HG02763 (cell line): ENCODE measurements around the gene GRIK3.

Source experiments
- ATAC-seq: cut with Tn5 transposase; IDR thresholded peaks from one replicate; pipeline ENCODE4 v1.9.1; 2021; ENCODE audit warnings: mild to moderate bottlenecking, moderate library complexity; ENCODE audit not compliant: unreplicated experiment

Gene GRIK3

DNA sequence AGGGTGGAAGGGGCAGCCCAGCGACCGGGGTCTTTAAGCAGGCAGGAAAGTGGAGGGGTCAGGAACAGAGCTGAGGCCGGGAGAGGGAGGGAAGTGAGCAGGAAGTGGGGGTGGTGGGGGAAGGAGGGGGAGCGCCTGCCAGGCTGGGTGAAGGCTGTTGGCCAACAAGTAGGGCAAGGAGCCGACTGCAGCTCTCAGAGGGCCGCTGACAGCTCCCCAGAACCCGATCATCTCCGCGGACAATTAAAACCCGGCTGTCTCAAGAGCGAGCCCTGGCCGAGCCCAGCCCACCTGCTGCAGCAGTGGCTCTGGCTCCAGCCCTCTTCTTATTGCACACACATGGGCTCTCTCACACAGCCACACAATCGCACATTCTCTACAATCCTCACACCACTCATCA lies 51.6 kb downstream of the GRIK3 start:
- ATAC-seq = no peak

DNA sequence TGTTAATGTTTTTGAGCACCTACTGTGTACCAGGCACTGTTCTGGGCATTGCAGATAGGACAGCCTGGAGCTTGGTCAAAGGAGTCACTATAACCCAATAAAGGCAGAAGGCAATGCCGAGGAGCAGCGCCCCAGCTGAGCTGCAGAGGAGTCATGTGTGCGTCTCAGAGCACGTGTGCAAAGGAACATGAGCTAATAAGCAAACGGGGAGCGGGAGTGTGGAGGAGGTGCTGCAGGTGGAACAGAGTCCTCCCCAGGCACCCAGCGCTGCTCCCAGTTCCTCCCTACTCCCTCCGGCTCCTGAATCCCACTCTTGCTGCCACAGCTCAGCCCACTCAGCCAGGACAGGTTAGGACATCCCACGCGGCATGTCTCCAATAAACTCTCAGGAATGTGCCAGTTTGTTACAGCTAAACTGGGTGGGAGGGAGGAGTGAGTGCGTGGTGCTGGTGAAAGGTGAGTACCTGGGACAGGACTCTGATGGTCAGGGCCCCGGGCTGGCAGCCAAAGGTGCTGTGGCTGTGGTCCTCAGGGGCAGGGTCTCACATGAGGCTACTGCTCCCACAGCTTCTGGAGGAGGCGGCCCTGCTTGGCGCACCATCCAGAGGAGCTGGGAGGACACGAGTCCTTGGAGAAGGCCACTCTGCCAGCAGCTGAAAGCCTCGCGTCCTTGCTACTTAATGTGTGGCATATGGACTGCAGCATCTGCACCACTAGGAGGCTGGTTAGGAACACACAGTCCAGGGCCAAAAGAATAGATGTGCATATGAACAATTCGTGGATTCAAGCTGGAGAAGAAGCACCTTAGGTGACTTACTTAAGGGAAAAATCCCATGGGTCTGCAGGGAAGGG lies 52.3 kb downstream of the GRIK3 start:
- no peak for ATAC-seq

GRCh38 chr1:36981126-36981525 lies 53.2 kb downstream of the GRIK3 start:
- no peak for ATAC-seq

- ATAC-seq = no peak
Measured at GRCh38 chr1:36977731-36978406, 56.4 kb downstream of the GRIK3 start.

GRCh38 chr1:36975642-36976041 lies 58.7 kb downstream of the GRIK3 start:
- no peak for ATAC-seq

DNA sequence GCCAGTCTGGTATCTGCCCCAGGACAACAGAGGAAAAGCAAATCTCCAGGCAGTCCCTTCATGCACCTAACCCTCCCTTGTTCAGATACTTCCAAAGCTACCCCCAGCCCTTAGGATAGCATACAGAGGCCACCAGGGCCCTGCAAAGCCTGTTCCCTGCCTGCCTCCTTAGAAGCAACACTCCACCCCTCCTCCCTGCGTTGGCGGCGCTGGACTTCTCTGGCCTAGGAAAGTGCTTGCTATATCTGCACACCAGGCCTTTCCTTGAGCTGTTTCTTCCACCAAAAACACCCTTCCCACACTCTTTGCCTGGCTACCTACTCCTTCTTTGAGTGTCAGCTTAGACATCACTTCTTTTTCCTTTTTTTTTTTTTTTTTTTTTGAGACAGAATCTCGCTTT lies 61.3 kb downstream of the GRIK3 start:
- no peak for ATAC-seq

GRCh38 chr1:36971852-36972618 lies 62.3 kb downstream of the GRIK3 start:
- no peak for ATAC-seq

- ATAC-seq = no peak
Measured at GRCh38 chr1:36968730-36969129, 65.6 kb downstream of the GRIK3 start.

- no peak for ATAC-seq
Measured at GRCh38 chr1:36966242-36966641, 68.1 kb downstream of the GRIK3 start.

DNA sequence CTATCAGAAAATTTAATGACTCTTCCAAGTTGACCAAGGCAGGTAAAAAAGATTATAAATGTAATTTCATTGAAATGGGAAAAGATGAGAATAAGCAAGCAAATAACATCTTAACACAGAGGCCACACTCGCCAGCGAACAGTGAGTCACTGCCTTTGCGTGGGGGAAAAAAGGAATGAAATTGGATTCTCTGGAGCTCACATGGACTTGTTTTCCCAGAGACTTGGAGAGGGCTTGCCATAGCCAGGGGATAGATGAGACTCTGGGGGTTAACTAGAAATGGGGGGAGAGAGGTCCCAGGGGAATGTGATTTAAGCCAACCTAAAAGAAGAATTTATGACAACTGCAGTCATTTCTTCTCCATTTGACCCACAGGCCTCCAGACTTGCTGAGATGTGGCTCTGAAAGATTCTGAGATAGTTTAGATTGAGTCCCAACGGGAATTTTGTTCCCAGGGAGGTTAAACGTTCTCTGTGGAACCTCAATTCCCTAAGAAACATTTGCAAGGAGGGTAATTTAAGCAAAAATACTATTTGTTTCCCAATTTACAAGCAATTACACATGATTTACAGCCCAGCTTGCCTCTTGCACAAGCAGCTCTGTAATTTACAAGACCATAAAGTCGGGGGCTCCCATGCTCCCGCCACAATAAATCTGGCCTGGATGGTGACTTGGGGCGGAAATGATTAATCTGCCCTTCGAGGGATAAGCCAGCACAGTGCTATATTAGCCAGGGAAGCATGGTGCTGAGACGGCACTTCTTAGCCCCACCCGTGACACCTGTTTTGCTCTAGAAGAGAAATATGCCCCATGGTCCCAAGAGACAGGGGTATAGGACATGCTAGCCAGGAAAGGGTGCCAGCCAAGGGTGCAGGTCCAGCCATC lies 68.8 kb downstream of the GRIK3 start:
- ATAC-seq = no peak

GRCh38 chr1:36964830-36965229 lies 69.5 kb downstream of the GRIK3 start:
- no peak for ATAC-seq

DNA sequence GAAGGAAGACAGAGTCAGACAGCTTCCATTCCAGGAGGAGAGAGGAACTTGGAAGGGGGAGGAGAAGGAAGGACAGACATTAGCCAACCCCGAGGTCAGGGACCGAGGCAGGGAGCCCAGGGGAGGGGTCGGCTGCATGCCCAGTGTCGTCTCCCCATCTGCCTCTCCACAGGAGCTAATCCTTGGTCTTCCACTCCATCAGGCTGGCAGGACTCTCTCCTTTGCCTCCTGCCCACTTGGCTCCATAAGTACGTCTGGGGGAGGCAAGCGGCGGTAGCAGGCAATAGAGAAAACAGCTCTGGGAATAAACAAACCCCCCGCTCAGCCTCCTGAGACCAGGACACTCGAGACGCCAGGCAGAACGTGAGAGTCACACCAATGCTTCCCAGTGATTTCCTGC lies 71.3 kb downstream of the GRIK3 start:
- ATAC-seq = no peak

DNA sequence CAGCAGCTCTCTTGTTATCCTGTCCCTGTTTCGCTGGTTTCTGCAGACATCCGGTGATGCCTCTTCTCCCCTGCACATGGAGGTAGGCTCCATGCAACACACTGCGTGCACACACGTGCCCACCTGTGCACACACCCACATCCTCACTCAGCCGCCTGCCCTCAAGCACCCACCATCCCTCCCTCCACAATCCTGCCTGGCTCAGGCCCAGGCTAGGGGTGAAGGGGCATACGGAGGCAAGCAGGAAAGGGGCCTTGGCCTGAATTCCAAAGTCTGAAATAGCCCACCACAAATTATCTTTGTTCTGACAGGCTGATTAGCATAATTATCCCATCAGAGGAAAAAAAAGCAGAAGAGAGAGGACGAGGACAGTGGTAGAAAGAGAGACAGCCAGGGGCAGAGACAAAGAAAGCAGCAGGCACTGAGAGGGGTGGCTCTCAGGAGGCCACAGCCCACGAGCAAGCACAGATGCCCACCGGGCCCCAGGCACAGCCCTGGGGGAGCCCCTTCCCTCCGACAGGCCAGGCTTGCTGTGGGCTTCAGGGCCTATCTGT lies 73.2 kb downstream of the GRIK3 start:
- ATAC-seq = no peak

GRCh38 chr1:36956570-36956969 lies 77.7 kb downstream of the GRIK3 start:
- no peak for ATAC-seq

DNA sequence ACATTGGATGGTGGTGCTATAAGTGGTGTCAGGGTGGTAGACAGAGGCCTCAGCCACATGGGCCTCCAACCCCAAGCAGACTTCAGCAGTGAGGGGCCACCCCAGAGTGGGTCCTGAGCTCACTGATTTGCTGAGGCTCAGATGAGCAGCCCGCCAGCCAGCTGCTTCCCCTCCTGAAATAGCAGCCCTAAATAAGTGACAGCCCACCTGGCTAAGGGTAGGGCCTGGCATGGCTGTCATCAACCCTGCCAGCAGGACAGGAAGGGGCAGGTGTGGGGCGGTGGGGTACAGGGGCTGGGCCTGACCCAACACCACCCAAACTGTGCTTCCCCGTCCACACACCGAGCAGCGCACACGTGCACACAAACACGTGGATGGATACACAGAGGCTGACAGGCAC lies 79.3 kb downstream of the GRIK3 start:
- no peak for ATAC-seq

DNA sequence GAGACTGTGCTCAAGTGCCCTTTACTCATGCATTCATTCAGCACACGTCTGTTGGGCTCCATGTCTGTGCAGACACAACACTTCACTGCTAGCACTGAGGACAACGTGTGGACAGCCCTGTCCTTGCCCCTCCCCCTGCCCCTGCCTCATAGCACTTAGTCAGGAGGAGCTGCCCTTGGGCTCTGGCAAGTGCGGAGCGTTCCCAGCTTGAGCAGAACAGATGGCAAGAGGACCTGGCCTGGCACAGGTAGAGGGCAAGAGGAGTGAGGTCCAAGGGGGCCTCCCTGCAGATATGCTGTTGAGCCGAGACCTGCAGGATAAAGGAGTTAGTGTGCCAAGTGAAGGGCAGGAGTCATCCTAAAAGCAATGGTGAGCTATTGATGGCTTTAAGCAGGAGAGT lies 81.3 kb downstream of the GRIK3 start:
- no peak for ATAC-seq

DNA sequence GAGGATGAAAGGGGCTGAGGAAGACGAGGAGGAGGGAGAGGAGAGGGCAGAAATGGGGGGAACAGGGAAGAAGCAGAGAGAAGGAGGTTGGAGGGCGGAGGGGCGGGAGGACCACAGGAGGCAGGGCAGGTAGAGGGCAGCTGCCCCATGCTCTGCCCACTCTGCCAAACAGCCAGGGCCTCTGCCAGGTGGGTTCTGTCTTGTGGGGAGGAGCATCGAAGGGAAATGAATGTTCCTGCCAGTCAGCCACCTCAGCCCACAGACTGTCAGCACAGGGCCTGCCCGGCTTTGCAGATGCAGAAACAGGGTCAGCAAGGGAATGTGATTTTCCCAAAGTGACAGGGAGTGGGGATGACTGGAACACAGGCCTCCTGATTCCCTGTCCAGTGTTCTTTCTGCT lies 82.6 kb downstream of the GRIK3 start:
- ATAC-seq = no peak

GRCh38 chr1:36951292-36951750 lies 83.0 kb downstream of the GRIK3 start:
- ATAC-seq = no peak

GRCh38 chr1:36950604-36951291 lies 83.6 kb downstream of the GRIK3 start:
- ATAC-seq = no peak

GRCh38 chr1:36948606-36949005 lies 85.7 kb downstream of the GRIK3 start:
- no peak for ATAC-seq
